HG02610 (cell line): ENCODE results near the gene INAVA.
"Not testable (repeated sequence)": the region's sequence is repeated elsewhere in the genome, so short reads cannot be mapped to it uniquely, and the experiment has no call there.

Experiments
- ATAC-seq: cut with Tn5 transposase; IDR thresholded peaks from one replicate; pipeline ENCODE4 v1.9.1; 2021; ENCODE audit warnings: mild to moderate bottlenecking, moderate library complexity; ENCODE audit not compliant: unreplicated experiment

The INAVA gene

GRCh38 chr1:200896531-200897196, 2.0 kb downstream of the INAVA start:
- no peak for ATAC-seq

DNA sequence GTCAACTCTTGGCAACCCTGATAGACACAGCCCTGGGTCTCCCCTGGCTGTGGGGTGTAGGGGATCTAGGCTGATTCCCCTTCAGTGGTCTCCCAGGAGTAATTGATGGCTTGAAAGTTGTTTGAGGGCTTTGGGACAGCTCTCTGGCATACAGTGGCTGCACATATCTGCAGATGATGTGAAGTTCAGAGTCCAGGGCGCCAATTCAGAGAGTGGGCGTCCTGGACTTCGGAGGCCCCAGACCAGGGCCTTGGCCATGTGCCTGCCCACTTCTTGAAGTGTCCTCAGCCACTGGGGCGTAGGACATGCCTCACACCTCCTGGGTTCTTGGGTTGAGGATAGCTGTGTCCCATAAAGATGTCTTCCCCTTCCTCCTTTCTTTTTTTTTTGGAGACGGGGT, 2.6 kb downstream of the INAVA start:
- no peak for ATAC-seq

DNA sequence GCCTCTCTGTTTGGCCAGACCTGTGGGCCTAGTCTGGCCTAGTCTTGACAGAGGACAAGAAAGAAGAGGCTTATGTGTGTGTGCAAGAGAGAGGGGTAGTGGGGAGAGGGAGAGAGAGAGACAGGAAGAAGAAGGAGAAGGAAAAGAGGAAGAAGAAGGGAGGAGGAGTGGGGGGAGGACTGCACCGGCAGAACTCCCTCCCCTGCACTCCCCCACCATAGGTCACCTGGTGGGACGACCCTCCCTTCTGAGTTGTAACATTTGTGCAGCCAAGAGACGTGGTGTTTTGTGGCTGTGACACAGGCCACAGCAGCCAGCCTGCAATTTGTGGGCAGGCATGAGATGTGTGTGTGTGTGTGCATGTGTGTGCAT, 4.3 kb downstream of the INAVA start:
- no peak for ATAC-seq

GRCh38 chr1:200899451-200899915, 4.8 kb downstream of the INAVA start:
- ATAC-seq = no peak

DNA sequence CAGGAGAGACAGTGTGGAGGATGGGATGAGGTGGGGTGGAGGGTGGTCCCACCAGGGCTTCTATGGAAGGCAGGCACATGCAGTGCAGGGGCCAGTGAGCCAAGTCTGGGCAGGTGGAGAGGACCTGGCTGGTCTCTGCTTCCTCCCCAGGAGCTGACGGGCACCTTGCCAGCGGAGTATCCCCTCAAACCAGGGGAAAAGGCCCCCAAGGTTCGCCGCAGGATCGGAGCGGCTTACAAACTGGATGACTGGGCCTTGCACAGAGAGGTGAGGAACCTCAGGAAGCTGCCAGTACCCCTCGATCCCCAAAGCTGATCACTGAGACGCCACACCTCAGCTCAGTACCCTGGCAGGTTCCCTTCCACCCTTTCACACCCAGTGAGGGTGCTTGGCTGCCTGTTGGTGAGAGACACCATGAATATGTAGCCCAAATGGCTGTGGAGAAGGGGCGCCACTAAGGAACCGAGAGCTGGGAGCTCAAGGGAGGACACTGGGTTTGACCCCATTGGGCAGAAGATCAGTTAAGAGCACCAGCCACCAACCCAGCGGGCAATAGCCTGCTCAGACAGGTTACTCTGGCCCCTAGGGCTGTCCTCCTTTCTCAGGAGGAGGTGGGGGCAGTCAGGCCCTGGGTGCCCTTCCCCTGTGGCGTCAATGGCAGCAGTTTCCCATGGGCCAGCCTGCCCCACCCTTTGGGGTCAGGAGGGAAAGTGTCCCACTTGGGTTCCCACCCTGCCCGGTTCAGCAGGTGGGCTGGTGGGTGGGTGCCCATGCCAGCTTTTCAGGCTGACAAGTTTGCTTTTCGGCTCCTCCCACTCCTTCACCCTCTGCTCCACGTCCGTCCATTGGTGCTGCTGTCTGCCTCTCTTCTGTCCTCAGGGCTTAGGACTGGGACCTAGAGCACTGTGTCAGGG, 5.5 kb downstream of the INAVA start:
- no peak for ATAC-seq

DNA sequence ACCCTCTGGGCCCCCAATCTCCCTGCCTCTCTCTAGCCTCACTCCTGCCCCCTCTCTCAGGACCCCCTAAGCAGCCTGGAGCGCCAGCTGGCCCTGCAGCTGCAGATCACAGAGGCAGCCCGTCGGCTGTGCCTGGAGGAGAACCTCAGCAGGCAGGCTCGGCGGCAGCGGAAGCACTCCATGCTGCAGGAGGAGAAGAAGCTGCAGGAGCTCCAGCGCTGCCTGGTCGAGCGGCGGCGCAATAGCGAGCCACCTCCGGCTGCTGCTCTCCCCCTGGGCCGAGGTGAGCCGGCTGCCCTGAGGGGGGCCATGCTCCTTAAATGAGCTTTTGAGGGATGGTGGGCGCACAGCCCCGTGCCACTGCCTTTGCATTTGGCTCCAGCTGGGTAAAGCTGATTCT, 6.2 kb downstream of the INAVA start:
- no peak for ATAC-seq

- ATAC-seq = no peak
Measured at GRCh38 chr1:200901350-200901749, 6.7 kb downstream of the INAVA start.

DNA sequence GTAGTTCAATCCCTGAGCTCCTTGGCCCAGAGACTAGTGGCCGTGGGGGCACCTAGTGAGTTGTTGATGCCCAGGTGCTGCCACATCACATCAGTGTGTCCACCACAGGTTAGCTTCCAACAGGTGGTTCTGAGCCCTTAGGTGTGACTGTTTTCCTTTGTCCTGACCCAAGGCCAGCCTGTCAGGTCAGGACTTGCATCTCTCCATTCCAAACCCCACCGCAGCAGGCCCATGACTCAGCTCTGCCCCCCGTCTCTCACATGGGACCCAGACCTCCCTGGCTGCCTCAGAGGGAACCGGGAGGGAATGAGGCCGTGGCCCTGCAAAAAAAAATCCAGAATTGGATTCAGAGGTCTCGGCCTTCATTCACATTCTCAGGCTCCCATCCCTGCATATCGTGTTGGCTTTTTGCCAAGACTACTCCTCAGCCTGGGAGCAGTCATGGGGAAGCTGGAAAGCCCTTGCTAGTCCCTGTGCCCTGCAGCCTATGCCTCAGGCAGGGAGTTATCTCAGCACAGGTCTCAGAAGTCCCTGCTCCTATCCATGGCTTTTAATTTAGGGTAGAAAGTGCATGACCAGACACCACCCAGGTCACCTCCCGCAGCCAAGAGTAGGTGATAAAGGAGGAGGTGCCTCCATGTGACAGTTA, 7.2 kb downstream of the INAVA start:
- no peak for ATAC-seq

- no peak for ATAC-seq
Measured at GRCh38 chr1:200903793-200904192, 9.1 kb downstream of the INAVA start.

DNA sequence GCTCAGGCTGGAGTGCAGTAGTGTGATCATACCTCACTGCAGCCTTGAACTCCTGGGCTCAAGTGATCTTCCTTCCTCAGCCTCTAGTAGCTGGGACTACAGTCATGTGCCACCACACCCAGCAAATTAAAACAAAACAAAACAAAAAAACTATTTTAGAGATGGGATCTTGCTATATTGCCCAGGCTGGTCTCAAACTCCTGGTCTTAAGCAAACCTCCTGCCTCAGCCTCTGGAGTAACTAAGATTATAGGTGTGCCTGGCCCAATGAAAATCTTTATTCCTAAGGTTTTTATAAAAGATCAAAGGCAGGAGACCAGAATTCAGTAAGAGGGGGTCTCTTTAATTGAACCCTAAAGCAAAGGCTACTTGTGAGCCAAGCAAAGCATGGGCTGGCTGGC, 10.1 kb downstream of the INAVA start:
- no peak for ATAC-seq

DNA sequence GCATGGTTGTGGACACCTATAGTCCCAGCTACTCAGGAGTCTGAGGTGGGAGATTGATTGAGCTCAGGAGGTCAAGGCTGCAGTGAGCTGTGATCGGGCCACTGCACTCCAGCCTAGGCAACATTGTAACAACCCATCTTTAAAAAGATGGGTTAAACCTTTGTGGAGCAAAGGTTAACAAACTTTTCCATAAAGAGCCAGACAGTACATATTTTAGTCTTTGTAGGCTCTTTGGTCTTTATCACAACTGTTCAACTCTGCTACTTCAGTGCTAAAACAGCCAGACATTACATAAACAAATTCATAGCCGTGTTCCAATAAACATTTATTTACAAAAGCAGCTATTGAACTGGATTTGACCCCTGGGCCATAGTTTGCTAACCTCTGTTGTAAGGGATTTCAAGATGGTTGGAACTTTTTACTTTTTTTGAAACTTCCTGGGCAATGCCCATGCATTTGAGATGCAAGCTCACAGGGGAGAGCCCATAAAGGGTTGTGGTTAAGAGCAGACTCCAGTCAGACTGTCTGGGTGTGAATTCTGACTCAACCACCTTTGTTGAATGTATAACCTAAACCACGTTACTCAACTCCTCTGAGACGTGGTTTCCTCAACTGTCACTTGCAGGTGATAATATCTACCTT, 10.8 kb downstream of the INAVA start:
- ATAC-seq = peak; percentile 72

DNA sequence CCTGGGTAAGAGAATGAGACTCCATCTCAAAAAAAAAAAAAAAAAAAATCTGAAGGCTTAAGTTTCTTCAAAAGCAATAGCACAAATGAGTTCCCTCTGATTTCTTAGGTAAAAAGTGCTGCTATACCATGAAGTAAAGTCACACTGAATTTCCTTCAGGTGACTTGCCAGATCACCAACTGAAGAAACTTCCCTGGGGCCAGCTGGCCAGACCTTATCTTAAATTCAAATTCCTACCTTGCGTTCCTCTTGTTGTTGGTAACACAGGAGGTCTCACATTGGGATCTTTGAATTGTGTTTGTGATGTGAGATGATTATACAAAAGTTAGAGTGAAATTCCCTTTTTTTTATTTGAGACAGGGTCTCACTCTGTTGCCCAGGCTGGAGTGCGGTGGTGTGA, 11.8 kb downstream of the INAVA start:
- ATAC-seq = no peak

DNA sequence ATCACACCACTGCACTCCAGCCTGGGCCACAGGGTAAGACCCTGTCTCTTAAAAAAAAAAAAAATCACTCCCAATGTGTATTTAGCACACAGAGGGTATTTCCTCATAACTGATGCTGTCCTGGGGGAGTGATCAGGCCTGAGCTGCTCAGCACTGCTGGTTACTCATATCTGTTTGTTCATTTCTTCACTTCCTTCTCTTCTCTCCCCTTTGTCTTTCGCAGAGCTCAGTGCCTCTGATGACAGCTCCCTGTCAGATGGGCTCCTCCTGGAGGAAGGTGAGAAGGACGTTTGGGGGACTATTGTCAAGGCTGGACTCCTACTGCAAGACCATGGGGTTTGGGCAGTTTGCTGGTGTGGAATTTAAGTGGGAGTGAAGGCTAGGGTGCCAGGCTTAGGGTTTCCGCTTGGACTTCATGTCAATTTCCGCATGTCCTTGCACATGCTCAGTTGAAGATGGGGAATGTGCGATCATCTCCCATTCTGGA, 13.0 kb downstream of the INAVA start:
- peak; percentile 87 for ATAC-seq

DNA sequence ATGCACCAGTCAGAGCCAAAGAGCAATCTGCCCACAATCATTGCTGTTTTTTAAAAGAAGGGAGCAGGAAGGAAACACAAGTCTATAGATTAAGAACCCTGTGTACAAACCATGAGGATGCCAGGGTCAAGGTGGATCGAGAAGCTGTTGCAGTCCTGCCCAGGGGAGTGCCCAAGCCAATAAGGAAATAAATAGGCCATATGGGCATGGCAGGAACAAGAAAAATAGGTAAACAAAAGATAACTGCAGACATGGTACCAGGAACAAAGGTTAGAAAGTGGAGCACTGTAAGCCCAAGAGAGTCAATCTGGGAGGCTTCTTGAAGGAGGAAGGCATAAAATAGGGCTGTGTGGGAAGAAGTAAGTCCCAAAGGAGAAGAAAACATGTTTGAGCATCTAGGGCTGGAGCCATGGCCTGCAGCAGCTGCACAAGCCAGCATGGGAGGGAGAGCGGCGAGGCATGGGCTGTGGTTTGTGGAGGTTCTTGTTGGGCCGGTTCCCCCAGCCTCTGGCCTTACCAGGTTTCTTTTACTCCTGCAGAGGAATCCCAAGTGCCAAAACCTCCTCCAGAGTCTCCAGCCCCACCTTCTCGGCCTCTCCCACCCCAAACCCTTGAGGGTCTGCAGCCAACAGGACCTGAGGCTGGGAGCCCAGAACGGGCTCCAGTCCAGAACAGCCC, 13.6 kb downstream of the INAVA start:
- ATAC-seq = no peak

DNA sequence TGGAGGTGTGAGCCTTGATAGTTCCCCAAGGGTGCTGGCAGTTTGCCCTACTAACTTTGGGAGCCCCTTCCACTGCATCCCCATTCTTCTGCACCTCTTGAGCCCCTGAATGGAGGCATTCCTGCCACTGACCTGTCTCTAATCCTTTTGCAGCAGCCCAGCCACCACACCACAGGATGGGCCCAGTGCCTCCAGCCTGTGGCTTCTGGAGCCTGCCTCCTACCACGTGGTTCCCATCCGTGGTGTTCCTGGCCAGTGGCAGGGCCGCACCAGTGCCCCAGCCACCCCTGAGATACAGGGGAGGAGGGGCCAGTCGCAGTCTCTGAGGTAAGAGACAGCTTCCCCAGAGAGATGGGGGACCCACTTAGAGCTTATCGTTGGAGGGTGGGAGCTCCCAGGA, 14.4 kb downstream of the INAVA start:
- ATAC-seq = no peak

- no peak for ATAC-seq
Measured at GRCh38 chr1:200909757-200910239, 15.1 kb downstream of the INAVA start.

DNA sequence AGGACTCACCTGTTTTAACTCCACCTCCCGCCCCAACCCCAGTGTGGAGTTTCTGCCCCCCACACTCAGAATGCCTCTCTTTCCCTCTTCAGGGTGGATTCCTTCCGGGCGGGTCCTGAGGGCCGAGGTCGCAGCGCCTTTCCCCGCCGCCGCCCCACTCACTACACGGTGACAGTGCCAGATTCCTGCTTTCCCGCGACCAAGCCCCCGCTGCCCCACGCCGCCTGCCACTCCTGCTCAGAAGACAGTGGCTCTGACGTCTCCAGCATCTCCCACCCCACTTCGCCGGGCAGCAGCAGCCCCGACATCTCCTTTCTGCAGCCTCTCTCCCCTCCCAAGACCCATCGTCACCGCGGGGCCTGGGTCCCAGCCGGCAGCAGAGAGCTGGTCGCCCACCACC, 16.7 kb downstream of the INAVA start:
- ATAC-seq = no peak

DNA sequence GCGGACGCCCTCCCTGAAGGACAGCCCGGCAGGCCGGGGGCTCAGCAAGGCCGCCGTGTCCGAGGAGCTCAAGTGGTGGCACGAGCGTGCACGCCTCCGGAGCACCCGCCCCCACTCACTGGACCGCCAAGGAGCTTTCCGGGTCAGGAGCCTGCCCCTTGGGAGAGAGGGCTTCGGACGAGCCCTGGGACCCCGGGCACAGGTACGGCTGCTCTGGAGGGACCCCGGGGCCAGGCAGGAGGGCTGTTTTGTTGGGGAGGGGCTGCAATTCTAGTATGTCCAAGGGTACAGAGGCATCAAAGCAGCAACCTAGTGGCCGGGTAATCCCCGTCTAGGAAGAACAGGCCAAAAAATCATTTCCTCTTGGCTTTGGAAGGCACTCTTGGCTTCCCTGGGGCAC, 17.2 kb downstream of the INAVA start:
- ATAC-seq = not testable (repeated sequence)

DNA sequence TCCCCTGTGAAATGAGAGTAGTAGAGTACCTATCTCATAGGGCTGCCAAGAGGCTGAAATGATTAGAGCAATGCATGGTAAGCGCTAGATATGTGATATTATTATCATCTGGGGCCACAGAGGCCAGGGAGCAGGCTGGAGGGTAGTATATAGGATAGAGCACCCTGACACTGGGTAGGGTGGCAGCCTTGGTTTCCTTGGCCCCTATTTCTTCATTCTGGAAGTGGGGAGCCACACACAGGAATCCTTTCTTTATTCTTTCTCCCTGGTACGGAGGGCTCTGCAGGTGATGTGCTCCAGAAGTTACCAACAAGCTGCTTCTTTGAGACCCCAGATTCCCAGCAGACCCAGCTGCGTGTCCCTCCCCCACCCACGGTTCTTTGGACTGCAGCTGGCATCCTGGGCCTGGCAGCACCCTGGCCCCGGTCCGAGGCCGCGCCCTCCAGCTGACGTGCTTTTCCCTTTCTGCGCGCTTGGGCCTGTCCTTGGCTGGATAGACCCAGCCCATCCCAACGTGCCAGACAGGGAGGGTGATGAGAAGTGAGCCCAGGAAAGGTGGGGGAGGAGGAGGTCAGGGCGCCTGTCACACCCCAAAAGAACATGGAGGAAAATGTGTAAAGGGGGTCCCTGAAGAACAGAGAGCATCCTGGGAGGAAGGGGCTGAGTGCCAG, 18.2 kb downstream of the INAVA start:
- no peak for ATAC-seq

DNA sequence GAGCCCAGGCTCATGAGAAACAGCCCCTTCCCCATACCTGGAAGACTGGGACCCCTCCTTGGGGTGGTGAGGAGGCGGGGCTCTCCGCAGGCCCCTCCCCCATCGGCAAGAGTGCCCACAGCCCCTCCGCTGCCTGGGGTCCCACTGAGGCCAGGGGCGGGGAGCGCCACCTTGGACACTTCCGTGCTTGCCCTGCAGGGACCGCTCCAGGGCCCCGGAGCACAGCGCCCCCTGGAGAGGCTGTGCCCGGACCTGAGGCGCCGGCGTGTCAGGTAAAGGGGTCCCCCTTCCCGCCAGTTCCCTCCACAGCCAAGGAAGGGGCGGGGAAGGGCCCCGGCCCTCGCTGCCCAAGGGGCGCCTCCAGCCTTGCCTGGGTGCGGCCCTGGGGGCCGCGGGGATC, 21.5 kb downstream of the INAVA start:
- no peak for ATAC-seq
